LNCAP (cell line): ENCODE results near the gene CAPN5.

Experiments used
- TF ChIP-seq, protein P1 (sequence below): fragments of 450-650 bp; IDR thresholded peaks from 2 replicates; pipeline ENCODE4 v1.5.1; 2017; ENCODE audit warnings: mild to moderate bottlenecking

CAPN5 gene

DNA sequence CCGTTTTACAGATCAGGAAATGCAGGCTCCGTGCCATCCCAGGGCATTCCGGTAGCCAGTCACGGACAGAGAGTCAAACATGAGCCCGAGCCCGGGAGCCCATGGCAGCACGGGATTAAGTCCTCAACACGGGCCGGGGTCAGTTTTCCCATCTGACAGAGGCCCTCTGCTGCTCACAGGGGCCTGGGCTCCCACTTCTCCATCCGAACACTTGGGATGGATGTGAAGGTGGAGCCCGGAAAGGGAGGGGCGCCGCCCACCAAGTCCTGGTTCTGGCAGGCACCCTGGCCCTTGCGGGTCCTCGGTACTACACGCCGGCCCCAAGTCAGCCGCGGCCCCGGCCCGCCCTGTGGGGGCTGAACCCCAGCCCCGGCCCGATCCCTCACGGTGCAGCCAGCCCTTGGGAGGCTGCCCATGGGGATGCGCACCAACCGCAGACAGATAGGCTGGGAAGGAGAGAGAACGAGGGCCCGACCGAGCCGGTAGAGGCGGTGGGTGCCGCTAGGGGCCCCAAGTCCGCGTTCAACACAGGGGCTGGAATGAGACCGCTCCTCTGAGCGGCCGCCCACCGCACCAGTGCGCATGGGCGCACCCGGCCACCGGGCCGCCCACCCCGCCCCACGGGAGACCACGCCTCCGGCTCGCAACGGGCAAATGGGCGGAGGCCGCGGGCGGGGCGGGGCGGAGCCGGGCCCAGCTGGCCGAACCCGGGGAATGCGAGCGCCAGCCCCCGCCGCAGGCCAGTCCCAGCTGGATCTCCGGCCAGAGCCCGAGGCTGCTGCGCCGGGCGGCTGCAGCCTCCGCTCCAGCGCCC is at the start of gene CAPN5:
Gene CAPN5 (plus strand): TSS at position 743 of the 814 bp plus-strand sequence. CDS start 17,916 bp downstream, outside the sequence.
- TF ChIP-seq, protein P1, sequence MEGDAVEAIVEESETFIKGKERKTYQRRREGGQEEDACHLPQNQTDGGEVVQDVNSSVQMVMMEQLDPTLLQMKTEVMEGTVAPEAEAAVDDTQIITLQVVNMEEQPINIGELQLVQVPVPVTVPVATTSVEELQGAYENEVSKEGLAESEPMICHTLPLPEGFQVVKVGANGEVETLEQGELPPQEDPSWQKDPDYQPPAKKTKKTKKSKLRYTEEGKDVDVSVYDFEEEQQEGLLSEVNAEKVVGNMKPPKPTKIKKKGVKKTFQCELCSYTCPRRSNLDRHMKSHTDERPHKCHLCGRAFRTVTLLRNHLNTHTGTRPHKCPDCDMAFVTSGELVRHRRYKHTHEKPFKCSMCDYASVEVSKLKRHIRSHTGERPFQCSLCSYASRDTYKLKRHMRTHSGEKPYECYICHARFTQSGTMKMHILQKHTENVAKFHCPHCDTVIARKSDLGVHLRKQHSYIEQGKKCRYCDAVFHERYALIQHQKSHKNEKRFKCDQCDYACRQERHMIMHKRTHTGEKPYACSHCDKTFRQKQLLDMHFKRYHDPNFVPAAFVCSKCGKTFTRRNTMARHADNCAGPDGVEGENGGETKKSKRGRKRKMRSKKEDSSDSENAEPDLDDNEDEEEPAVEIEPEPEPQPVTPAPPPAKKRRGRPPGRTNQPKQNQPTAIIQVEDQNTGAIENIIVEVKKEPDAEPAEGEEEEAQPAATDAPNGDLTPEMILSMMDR, result no peak; the same call in 1 of the 2 replicates

DNA sequence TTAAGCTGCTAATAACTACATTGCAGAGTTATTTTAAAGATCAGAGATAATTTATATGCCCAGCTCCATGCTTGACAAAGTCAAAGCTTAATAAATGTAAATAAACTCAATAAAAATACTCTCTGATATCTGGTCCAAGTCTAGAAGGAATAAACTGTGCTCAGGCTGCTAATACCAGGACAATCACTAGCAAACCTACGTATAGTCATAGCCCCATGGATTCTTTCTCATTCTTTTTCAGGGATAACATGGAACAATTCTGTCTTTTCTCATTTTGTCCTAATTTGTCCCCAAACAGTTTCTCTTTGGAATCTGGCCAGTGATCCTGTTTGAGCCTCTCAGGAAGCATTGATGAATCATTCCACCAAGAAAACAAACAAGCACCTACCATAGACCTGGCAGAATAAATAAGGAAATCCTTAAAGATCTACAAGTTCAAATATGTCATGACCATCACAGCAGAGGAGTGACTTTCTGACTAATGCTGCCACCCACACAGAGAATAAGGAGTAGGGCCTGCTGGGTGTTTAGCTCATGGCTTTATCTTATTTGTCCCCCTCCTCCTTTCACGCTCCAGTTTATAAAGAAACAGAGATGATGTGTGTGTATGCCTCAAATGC is 46.7 kb upstream of the CAPN5 start:
- TF ChIP-seq, protein P1, result no peak

DNA sequence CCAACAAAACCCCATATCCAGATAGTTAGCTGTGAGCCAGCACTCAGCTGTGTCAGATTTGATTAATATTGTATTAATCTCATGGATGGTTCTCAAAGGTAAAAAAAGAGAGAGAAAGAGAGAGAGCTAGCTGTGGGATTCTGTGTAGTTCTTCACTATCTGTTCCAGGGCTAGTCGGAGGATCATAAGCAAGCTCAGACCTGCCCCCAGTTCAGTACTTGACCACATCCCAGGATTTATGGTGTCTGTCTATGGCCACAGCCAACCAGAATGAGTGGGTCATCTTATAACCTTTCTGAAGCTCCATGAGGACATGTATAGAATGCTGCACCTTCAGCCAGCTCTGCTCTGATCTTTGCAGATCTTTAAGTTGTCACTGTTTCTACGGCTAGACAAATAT is 46.0 kb upstream of the CAPN5 start:
- TF ChIP-seq, protein P1, result no peak

DNA sequence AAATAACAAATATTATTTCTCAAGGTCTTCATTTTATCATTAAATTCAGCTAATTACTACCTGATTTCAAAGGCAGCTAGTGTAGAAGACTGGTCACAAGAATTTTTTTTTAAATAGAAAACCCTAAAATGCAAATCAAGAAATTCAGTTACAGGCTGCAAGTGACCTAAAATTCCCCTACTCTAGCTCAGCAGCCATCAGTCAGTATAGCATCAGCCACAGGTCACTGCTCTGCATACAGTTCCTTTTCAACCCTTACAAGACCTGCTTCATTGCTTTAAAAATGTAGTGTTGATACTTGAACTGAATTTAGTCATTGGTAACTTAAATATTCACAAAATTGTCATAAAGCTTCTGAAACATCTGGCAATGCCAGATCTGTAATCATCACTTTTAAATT is 42.0 kb upstream of the CAPN5 start:
- TF ChIP-seq, protein P1, result no peak

DNA sequence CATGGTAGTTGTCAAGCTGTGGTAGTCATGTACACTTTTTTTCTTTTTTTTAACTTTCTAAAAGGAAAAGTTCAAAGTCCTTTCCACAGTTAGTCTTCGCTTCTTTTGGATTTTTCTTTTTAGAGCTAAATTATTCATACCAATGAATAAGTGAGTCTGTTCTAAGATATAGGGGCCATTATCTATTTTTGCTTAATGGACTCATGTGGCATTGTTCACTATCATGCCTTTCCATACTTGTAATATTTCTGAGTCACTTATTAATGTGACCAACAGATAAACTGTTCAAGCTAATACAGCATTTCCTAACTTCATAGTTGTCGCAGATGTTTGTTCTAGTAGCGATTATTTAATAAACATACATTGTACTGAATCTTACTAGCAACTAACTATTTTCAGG is 40.5 kb upstream of the CAPN5 start:
- TF ChIP-seq, protein P1, result no peak

DNA sequence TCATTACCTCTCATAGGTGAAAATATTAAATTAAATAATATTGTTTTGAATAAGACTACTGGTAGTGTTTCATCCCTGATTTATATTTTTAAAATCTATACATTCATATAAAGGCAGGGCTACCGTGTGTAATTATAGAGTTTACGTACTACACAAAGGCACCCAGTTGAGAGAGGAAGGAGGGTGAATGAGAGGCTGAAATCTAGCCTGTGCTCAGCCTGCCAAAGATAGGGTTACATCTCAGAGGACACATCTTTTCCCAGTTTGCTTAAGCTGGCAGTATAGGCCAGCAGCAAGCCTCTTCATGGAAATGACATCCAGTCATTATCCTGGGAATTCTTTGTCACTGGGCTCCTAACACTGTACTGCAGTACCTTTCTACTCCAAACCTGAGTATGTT is 40.0 kb upstream of the CAPN5 start:
- TF ChIP-seq, protein P1, result no peak

DNA sequence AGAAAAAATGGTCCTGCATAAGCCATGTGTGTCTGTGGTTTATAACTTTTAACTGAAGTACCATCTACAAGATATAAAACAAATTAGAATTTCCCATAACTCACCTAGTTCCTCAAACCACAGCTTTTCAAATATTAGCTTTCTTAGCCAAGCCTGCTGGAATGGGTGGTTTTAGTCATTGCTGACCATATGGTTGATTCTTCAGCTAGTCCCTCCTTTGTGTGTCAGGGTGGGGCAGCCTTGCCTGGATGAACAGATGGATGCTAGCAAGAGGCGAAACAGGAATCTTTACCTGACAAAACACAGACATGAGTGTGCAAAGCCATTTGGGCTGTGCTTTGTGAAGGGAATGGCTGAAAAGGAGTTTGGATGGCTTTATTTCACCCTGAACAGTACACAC is 39.5 kb upstream of the CAPN5 start:
- TF ChIP-seq, protein P1, result no peak
